ENCODE data around the gene TLE7.

GRCh38 chr16:71443714-71444113, 1.9 kb upstream of the TLE7 start:
- no peak for TF ChIP-seq CTCF (IDR thresholded peaks at IDR 0.05)
- TF ChIP-seq ZFX (IDR thresholded peaks at IDR 0.05; ENCODE audit: borderline replicate concordance): no peak

Measured in 22Rv1 (cell line).